ENCODE results near the gene UHMK1. TPM values are rescaled to one million over a fixed set of nuclear protein-coding genes. Genes with fewer than 3 reads are reported as not detected.
A peak's percentile ranks its signal among the peaks of the same experiment; 100 is the strongest.
"Not testable (repeated sequence)": the region's sequence is repeated elsewhere in the genome, so short reads cannot be mapped to it uniquely, and the experiment has no call there.

UHMK1 gene
- total RNA-seq, 1 donor from 2014 or later, result 43.5 TPM

DNA sequence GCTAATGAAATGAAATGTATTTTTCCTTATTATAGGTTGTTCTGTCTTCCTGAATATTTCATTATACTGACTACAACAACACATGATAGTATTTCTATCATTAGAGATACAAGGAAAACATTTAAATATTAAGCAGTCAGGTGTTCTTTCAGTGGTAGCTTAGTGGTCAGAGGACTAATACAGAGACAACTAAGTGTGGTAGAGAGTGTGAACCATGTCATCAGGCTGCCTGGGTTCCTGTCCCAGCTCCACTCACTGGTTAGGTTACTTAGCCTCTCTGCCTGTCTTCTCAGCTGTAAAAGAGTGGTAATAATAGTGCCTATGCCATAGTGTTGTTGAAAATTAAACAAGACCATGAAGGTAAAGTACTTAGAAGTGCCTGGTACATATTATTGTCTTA is 67.8 kb downstream of the UHMK1 start:
- DNase-seq (ENCODE audit: low read depth in 2 of 2), result no peak

DNA sequence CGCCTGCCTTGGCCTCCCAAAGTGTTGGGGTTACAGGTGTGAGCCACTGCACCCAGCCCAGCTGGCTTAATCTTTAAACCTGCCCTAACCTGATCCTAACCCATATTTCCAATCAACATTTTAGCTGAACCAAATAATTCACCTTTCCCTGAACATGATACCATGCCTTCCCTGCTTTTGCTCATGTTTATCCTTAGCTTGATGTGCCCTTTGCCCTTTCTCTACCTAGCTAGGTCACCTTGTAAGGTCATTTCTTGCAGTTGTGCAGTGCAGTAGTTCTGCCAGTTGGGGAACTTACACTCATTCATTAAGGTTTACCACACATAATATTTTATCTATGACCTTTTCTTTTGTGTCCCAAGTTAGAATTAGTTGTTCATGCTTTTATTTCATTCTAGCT is 69.3 kb downstream of the UHMK1 start:
- DNase-seq (ENCODE audit: low read depth in 2 of 2), result no peak

DNA sequence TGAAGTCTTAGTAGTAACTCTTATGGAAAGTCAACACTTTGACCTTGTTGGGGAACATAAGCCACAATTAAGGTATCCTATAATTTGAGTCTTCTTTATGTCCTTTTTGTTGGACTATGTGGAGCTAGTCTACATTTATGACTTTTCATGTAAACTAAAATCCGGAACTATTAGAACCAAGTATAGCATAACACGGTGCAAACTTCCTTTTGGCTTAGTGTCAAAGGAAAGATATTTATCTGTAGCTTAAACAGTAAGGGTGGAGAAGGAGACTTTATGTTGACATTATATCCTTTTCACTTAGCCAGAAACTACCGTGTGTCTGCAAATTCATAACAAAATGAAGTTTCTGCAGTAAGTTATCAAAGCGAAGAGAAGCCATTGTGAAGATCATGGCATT is 71.2 kb downstream of the UHMK1 start:
- DNase-seq (ENCODE audit: low read depth in 2 of 2), result peak in 1 of 2 donors; percentile 26

DNA sequence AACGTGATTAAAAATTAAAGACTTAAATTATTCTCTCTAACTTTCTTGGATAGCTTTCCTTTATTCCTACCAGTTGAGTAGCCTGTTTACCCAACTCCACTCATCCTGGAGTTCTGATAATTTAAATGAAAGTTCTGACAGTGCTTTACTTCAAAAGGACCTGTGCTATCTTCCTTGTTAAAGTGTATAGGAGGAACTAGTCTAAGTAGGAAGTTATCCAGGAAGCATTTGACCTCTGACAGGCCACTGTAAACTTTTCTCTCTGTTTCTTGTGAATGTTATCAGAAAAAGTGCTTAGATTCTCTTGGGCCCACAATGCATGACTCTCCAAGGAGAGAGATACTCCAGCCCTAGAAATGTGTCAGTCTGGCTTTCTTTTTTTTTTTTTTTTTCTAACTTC is 73.1 kb downstream of the UHMK1 start:
- no peak for DNase-seq (ENCODE audit: low read depth in 2 of 2)

DNA sequence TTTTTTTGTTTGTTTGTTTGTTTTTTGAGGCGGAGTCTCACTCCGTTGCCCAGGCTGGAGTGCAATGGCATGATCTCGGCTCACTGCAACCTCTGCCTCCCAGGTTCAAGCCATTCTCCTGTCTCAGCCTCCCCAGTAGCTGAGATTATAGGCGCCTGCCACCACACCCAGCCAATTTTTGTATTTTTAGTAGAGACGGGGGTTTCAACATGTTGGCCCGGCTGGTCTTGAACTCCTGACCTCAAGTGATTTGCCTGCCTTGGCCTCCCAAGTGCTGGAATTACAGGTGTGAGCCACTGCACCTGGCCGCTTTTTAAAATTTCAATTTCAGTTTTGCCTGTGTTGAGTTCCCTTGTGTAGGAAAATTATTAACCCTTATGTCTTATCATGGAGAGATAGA is 73.5 kb downstream of the UHMK1 start:
- not testable (repeated sequence) for DNase-seq (ENCODE audit: low read depth in 2 of 2)

DNA sequence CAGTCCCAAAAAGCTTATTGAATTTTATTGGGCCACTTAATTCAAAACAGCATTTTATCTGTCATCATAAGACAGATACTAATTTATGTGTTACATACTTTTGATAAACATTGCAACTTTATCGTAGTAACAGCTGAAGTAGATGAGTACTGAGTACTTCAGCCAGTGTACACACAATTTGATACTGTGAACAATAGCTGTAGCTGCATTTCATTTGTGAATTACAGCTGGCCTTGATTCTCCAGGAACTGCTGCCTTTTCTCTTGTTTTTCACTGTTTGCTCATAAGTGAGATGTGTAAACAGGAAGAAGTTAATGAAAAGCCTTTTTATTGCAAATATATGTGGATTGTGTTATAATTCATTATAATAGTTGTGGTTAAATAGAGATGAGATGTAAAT is 74.1 kb downstream of the UHMK1 start:
- no peak for DNase-seq (ENCODE audit: low read depth in 2 of 2)

DNA sequence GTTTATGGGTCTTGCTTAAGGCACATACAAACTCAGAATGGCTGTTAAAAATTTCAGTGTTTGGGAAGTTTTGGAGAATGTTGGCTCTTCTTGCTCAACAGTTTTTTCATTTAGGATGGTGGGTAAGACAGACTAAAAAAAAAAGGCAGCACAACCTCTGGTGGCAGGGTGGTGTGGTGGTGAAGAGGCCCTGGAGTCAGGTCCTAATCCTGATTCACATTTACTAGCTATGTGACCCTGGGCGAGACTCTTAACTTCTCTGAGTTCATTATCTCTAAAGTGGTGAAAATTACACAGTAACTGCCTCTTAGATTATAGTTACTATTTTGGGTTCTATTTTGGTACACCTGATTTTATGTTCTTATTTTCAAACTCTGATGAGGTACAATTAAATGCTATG is 75.5 kb downstream of the UHMK1 start:
- DNase-seq (ENCODE audit: low read depth in 2 of 2), result no peak

DNA sequence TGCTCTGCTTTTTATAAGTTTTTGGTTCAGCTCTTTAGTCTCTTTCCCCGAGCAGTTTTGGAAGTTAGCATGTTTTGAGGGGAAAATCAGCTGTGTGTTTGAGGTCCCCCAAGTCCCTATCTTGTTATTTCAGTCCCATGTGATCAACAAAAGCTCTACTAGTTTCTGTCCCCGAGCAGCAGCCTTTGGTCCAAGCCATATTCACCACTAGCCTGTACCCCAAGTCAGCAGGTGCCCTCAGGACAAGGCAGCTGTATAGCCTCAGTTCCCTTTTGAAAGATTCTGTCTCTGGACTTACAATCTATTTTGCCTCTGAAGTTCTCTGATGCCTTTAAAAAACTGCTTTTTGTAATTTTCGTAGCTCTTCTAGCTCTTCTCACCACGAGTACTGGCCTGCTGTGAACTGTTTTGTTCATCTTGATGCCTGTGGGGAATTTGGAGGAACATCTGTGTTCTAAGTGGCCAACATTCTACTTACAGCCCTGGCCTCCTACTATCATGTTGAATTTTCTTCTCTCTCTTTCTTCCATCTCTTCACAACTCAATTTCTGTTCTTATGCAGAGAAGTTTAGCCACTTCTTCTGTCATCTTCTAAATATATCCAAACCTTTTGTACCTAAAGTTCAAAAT is 80.6 kb downstream of the UHMK1 start:
- DNase-seq (ENCODE audit: low read depth in 2 of 2), result no peak

DNA sequence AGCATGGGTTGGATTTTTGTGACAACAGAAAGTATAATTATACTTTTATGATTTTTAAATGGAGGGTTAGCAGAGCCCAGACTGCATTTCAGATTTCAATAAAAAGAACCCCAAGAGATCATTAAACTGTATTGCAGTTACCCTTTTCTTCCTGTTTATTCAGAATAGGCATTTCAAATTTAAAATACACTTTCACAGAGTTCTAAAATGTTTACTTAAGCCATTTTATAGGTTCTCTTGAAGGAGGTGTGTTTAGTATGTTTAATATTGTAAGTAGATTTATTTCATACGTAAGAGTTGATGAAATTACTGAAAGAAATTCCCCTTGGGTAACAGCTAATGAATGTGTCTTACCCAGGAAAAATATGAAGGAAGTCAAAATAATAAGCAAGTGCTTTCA is 81.3 kb downstream of the UHMK1 start:
- DNase-seq (ENCODE audit: low read depth in 2 of 2), result no peak

Other genes with a start within 250 kb of the UHMK1 start
- gene SPATA46, start 121.0 kb upstream of the UHMK1 start, total RNA-seq, result not detected in 2 replicates
- gene C1orf226, start 116.1 kb upstream of the UHMK1 start, total RNA-seq, result under 0.01 and 0.13 TPM in 2 replicates
- 0.13 TPM in 1 of 2 replicates, not detected in the other for gene SH2D1B, start 85.7 kb upstream of the UHMK1 start, total RNA-seq
- 39.3 and 44.0 TPM in 2 replicates for gene UAP1, start 63.9 kb downstream of the UHMK1 start, total RNA-seq
- gene DDR2, start 134.6 kb downstream of the UHMK1 start, total RNA-seq, result 2.1 and 10.8 TPM in 2 replicates